Keratinocyte (primary cell): Measurements from ENCODE around the gene LUC7L3. TPM values are rescaled to one million over a fixed set of nuclear protein-coding genes. Genes with fewer than 3 reads are reported as not detected.

ENCODE experiments used
- DNase-seq: peaks from one replicate; pipeline ENCODE4 v3.0.0-alpha.2; 2011; ENCODE audit warnings: low read depth, missing footprints, low spot score
- FAIRE-seq: peaks from 2 replicates; lab custom pipeline; 2011; peaks lifted over from hg19 to GRCh38; lab: Jason Lieb, UNC
- H2AFZ ChIP-seq: 2 replicates; pipeline ENCODE4 v1.6.0; 2012; ENCODE audit warnings: low read length, control low read depth, inconsistent platforms; ENCODE audit not compliant: control insufficient read depth
- H3K27ac ChIP-seq: 2 replicates; pipeline ENCODE4 v1.5.1; 2011; ENCODE audit warnings: low read length; ENCODE audit not compliant: control insufficient read depth, insufficient read depth
- H3K27me3 ChIP-seq: 3 replicates; pipeline ENCODE4 v1.6.0; 2011; ENCODE audit warnings: low read length; ENCODE audit not compliant: control insufficient read depth, insufficient read depth; ENCODE audit errors: extremely low read depth
- H3K36me3 ChIP-seq, 2 experiments: 2 replicates in 1 of 2; 3 replicates in 1 of 2; pipeline ENCODE4 v1.5.1; 2011; ENCODE audit warnings: low read length in 2 of 2, mild to moderate bottlenecking in 1 of 2; ENCODE audit not compliant: control insufficient read depth in 2 of 2, insufficient read depth in 2 of 2; ENCODE audit errors: extremely low read depth in 1 of 2
- H3K4me1 ChIP-seq: 3 replicates; pipeline ENCODE4 v1.5.1; 2011; ENCODE audit warnings: low read length; ENCODE audit not compliant: control insufficient read depth, insufficient read depth; ENCODE audit errors: extremely low read depth
- H3K4me2 ChIP-seq: 3 replicates; pipeline ENCODE4 v1.6.0; 2011; ENCODE audit warnings: low read depth, low read length; ENCODE audit not compliant: control insufficient read depth, insufficient read depth; ENCODE audit errors: extremely low read depth
- H3K4me3 ChIP-seq, 3 experiments: fragments of 200-600 bp in 1 of 3; sonication (generic) in 1 of 3; 2 replicates in 2 of 3; 3 replicates in 1 of 3; pipeline ENCODE4 v1.5.1; 2011 to 2016; ENCODE audit warnings: low read length in 3 of 3, mild to moderate bottlenecking in 3 of 3, control low read depth in 2 of 3, inconsistent platforms in 1 of 3, low read depth in 1 of 3, mixed read lengths in 1 of 3, mixed run types in 1 of 3, moderate library complexity in 1 of 3; ENCODE audit not compliant: control insufficient read depth in 2 of 3, insufficient read depth in 2 of 3; ENCODE audit errors: extremely low read depth in 1 of 3
- H3K79me2 ChIP-seq: 2 replicates; pipeline ENCODE4 v1.6.0; 2012; ENCODE audit warnings: low read length; ENCODE audit not compliant: control insufficient read depth, insufficient read depth
- H3K9ac ChIP-seq: 3 replicates; pipeline ENCODE4 v1.6.0; 2011; ENCODE audit warnings: low read length; ENCODE audit not compliant: control insufficient read depth, insufficient read depth; ENCODE audit errors: extremely low read depth
- H3K9me1 ChIP-seq: 3 replicates; pipeline ENCODE4 v1.6.0; 2011; ENCODE audit warnings: low read length; ENCODE audit not compliant: control insufficient read depth, insufficient read depth; ENCODE audit errors: extremely low read depth
- H3K9me3 ChIP-seq: 2 replicates; pipeline ENCODE4 v1.5.1; 2012; ENCODE audit warnings: low read depth, low read length; ENCODE audit not compliant: control insufficient read depth
- H4K20me1 ChIP-seq: 3 replicates; pipeline ENCODE4 v1.6.0; 2011; ENCODE audit warnings: low read length; ENCODE audit not compliant: control insufficient read depth, insufficient read depth; ENCODE audit errors: extremely low read depth
- CTCF ChIP-seq, 3 experiments: IDR thresholded peaks in 1 of 3; conservative IDR thresholded peaks in 1 of 3; optimal IDR thresholded peaks in 1 of 3; 2 replicates in 2 of 3; 3 replicates in 1 of 3; pipeline versions ENCODE3 to v1.5.1; 2011; ENCODE audit warnings: low read length in 3 of 3, mild to moderate bottlenecking in 3 of 3, moderate library complexity in 2 of 3, control low read depth in 1 of 3, inconsistent platforms in 1 of 3; ENCODE audit not compliant: insufficient read depth in 2 of 3; ENCODE audit errors: extremely low read depth in 1 of 3
- EZH2 ChIP-seq: IDR thresholded peaks from one replicate; pipeline ENCODE4 v1.6.1; 2012; ENCODE audit warnings: inconsistent platforms, mild to moderate bottlenecking, low read length, moderate library complexity
- dilution Hi-C: fragments of 300-500 bp; cut with MboI; formaldehyde crosslinking; loops from one replicate; pipeline ENCODE4 v1.7.0; 2020; ENCODE audit warnings: low sequenced_read_pairs; ENCODE audit not compliant: extremely low pct_ligation_motif_present
- polyA plus RNA-seq, 5 experiments: library from polyadenylated mRNA; depleted of rRNA in 3 of 5; stranded (reverse) in 3 of 5; stranded (forward) in 1 of 5; unstranded in 1 of 5; fragments of >200 nt; gene quantifications; 1 replicate in 1 of 5; 2 replicates in 3 of 5; 3 replicates in 1 of 5; pipeline versions ENCODE4 v1.2.1 to v1.2.3, GENCODE V29; 2011 to 2012; ENCODE audit warnings: missing spikeins in 2 of 5, low read depth in 1 of 5, low replicate concordance in 1 of 5

LUC7L3 gene
- polyA plus RNA-seq, 1 donor (not counting 4 experiments of a cell fraction or from before 2014, with no cell fraction given): 92.4 TPM

- dilution Hi-C loops: no loop called here
- Histone ChIP-seq H3K9ac (no peak overlapping the region), H3K79me2 (peaks cover 95% of the 10 kb centered on the region), H3K4me3 (no peak overlapping the region), H3K36me3 (peaks cover 11 to 17% of the 10 kb centered on the region in 2 experiments), H3K4me1 (no peaks in the 10 kb centered on the region), H3K9me3 (no peaks in the 10 kb centered on the region), H3K9me1 (no peaks in the 10 kb centered on the region), H3K4me2 (no peak overlapping the region), H4K20me1 (peaks cover 25% of the 10 kb centered on the region), H2AFZ (no peak overlapping the region), H3K27me3 (no peaks in the 10 kb centered on the region), H3K27ac (no peak overlapping the region)
- no peak for TF ChIP-seq CTCF (optimal IDR thresholded peaks at IDR 0.05 in 1 of 3, IDR thresholded peaks at IDR 0.05 in 1 of 3, conservative IDR thresholded peaks at IDR 0.05 in 1 of 3; ENCODE audit: extremely low read depth in 1 of 3, insufficient read depth in 2 of 3, low read length in 3 of 3)
- FAIRE-seq (no peak), DNase-seq (no peak)
These were observed 15.9 kb downstream of the LUC7L3 start for GRCh38 chr17:50735287-50735686.

DNA sequence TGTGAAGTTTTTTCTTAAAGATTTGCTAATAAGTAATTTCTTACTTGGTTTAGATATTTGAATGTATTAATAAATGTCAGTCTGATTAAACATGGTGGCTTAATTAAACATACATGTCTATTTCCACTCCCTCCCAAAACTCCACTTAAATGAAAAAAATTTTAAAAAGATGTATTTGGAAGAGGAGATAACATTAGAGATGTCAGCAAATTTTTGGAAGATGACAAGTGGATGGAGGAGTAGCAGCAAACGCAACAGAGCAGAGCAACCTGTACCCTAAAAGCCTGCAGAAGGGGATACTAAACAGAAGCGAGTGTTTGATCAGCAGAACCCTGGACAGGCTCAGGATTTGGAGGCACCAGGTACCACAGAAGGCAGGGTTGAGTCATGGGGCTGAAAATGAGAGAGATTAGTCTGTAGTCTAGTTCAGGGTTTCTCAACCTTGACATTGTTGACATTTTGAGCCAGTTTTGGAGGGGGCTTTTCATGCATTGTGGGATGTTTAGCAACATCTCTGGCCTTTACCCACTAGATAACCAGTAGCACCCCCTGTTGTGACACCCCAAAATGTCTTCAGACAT, 17.8 kb downstream of the LUC7L3 start:
- no peaks in the 10 kb centered on the region for H3K9me3 ChIP-seq
- no peaks in the 10 kb centered on the region for H3K4me1 ChIP-seq
- H4K20me1 ChIP-seq: peaks cover 22% of the 10 kb centered on the region
- DNase-seq (no peak), FAIRE-seq (no peak)
- no peak overlapping the region for H3K4me3 ChIP-seq
- dilution Hi-C loops: no loop called here
- H3K79me2 ChIP-seq: peaks cover 86% of the 10 kb centered on the region
- H3K27me3 ChIP-seq: no peaks in the 10 kb centered on the region
- peak overlapping the region; percentile 13 for H3K9ac ChIP-seq
- H3K36me3 ChIP-seq: peaks cover 22 to 24% of the 10 kb centered on the region in 2 experiments
- TF ChIP-seq EZH2 (no peak), CTCF (optimal IDR thresholded peaks at IDR 0.05 in 1 of 3, IDR thresholded peaks at IDR 0.05 in 1 of 3, conservative IDR thresholded peaks at IDR 0.05 in 1 of 3; ENCODE audit: extremely low read depth in 1 of 3, insufficient read depth in 2 of 3, low read length in 3 of 3) (no peak)
- H3K9me1 ChIP-seq: no peaks in the 10 kb centered on the region
- no peak overlapping the region for H2AFZ ChIP-seq
- H3K27ac ChIP-seq: no peak overlapping the region
- no peak overlapping the region for H3K4me2 ChIP-seq
